WERI-Rb-1 (cell line): ENCODE results near the gene PRRG1.
"Not testable (repeated sequence)": the region's sequence is repeated elsewhere in the genome, so short reads cannot be mapped to it uniquely, and the experiment has no call there.

Experiments used
- DNase-seq: peaks from one replicate; pipeline ENCODE4 v3.0.0-alpha.2; 2020
- H3K27ac ChIP-seq: fragments of 250-450 bp; sonication (Bioruptor Pico); 2 replicates; pipeline ENCODE4 v1.5.1; 2020; ENCODE audit warnings: mild to moderate bottlenecking, moderate library complexity
- H3K27me3 ChIP-seq: fragments of 250-450 bp; sonication (Bioruptor Pico); 2 replicates; pipeline ENCODE4 v1.5.1; 2021; ENCODE audit warnings: mild to moderate bottlenecking, low read depth, moderate library complexity; ENCODE audit not compliant: insufficient read depth, severe bottlenecking
- H3K36me3 ChIP-seq: fragments of 250-450 bp; sonication (Bioruptor Pico); 2 replicates; pipeline ENCODE4 v1.5.1; 2020; ENCODE audit warnings: mild to moderate bottlenecking, moderate library complexity
- H3K4me3 ChIP-seq: 2 replicates; pipeline ENCODE4 v1.5.1; 2011; ENCODE audit warnings: low read depth, mild to moderate bottlenecking, control low read depth, low read length
- H3K9me3 ChIP-seq: fragments of 250-450 bp; sonication (Bioruptor Pico); 2 replicates; pipeline ENCODE4 v1.5.1; 2021; ENCODE audit warnings: mild to moderate bottlenecking, moderate library complexity; ENCODE audit not compliant: severe bottlenecking
- CTCF ChIP-seq: IDR thresholded peaks from 2 replicates; pipeline ENCODE4 v1.5.1; 2011; ENCODE audit warnings: low read depth, mild to moderate bottlenecking, control low read depth, inconsistent platforms, low read length

Gene PRRG1

GRCh38 chrX:37407736-37408135 is 58.6 kb downstream of the PRRG1 start:
- TF ChIP-seq CTCF, result no peak
- no peaks in the 10 kb centered on the region for H3K36me3 ChIP-seq
- H3K9me3 ChIP-seq, result no peaks in the 10 kb centered on the region
- H3K4me3 ChIP-seq, result no peak overlapping the region
- DNase-seq, result no peak
- H3K27ac ChIP-seq, result no peak overlapping the region
- no peaks in the 10 kb centered on the region for H3K27me3 ChIP-seq

- H3K27me3 ChIP-seq, result no peaks in the 10 kb centered on the region
- DNase-seq, result no peak
- no peak overlapping the region for H3K4me3 ChIP-seq
- H3K36me3 ChIP-seq, result no peaks in the 10 kb centered on the region
- no peak overlapping the region for H3K27ac ChIP-seq
- H3K9me3 ChIP-seq, result no peaks in the 10 kb centered on the region
- TF ChIP-seq CTCF, result no peak
Measured at GRCh38 chrX:37409278-37409677, 60.1 kb downstream of the PRRG1 start.

GRCh38 chrX:37420185-37420584 is 71.0 kb downstream of the PRRG1 start:
- Histone ChIP-seq H3K4me3 (no peak overlapping the region), H3K36me3 (no peaks in the 10 kb centered on the region), H3K27ac (no peak overlapping the region), H3K9me3 (no peaks in the 10 kb centered on the region), H3K27me3 (peaks cover 2% of the 10 kb centered on the region)
- DNase-seq, result no peak
- no peak for TF ChIP-seq CTCF

- DNase-seq, result no peak
- H3K9me3 ChIP-seq, result no peaks in the 10 kb centered on the region
- H3K27ac ChIP-seq, result no peak overlapping the region
- no peak overlapping the region for H3K4me3 ChIP-seq
- no peaks in the 10 kb centered on the region for H3K36me3 ChIP-seq
- peaks cover 2% of the 10 kb centered on the region for H3K27me3 ChIP-seq
- no peak for TF ChIP-seq CTCF
Measured at GRCh38 chrX:37420756-37421155, 71.6 kb downstream of the PRRG1 start.

GRCh38 chrX:37424000-37424429 is 74.9 kb downstream of the PRRG1 start:
- no peak for DNase-seq
- Histone ChIP-seq H3K27me3 (no peaks in the 10 kb centered on the region), H3K36me3 (no peaks in the 10 kb centered on the region), H3K9me3 (no peaks in the 10 kb centered on the region), H3K4me3 (no peak overlapping the region), H3K27ac (no peak overlapping the region)
- no peak for TF ChIP-seq CTCF

GRCh38 chrX:37425370-37425769 is 76.2 kb downstream of the PRRG1 start:
- no peaks in the 10 kb centered on the region for H3K9me3 ChIP-seq
- DNase-seq, result no peak

GRCh38 chrX:37428962-37429361 is 79.8 kb downstream of the PRRG1 start:
- H3K36me3 ChIP-seq, DNase-seq, H3K27me3 ChIP-seq, H3K9me3 ChIP-seq, H3K27ac ChIP-seq, H3K4me3 ChIP-seq: not testable (repeated sequence)

More at GRCh38 chrX:37425370-37425769, 76.2 kb downstream of the PRRG1 start:
- no peaks in the 10 kb centered on the region for H3K36me3 ChIP-seq
- H3K4me3 ChIP-seq, result no peak overlapping the region
- H3K27me3 ChIP-seq, result no peaks in the 10 kb centered on the region
- TF ChIP-seq CTCF, result no peak
- no peak overlapping the region for H3K27ac ChIP-seq
